GM12891 (cell line): Measurements from ENCODE around the gene SCARB1.

ENCODE experiments used
- PAX5 ChIP-seq: IDR thresholded peaks from 2 replicates; pipeline ENCODE4 v1.6.1; 2011; ENCODE audit warnings: low read length, moderate library complexity, mild to moderate bottlenecking; ENCODE audit not compliant: insufficient read depth, severe bottlenecking
- POLR2A ChIP-seq: IDR thresholded peaks from 2 replicates; pipeline ENCODE4 v1.6.1; 2011; ENCODE audit warnings: low read depth, low read length, control low read depth
- POLR2AphosphoS5 ChIP-seq: IDR thresholded peaks from 2 replicates; pipeline ENCODE4 v1.6.1; 2011; ENCODE audit warnings: low read depth, low read length, control low read depth
- TAF1 ChIP-seq: IDR thresholded peaks from 2 replicates; pipeline ENCODE4 v1.6.1; 2011; ENCODE audit warnings: low read depth, low read length, control low read depth

DNA sequence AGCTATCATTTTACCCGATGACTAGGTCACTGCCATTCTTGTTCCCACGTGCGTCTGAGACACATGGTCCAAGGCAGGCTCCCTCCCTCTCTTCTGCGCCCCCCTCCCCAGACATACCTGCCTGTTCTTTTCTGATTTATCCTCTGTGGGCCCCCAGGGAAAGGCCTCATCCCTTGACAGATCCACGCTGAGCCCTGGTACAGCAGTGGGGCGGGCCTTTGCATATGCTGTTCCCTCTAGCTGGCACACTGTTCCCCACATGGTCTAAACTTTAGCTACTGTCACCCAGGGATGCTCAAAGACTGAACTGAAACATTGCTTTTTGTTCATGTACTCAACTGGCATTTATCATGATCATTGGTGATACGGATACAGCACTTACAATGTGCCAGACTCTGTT lies 122.5 kb downstream of the SCARB1 start:
- TF ChIP-seq TAF1 (no peak), POLR2A (no peak), POLR2AphosphoS5 (no peak), PAX5 (no peak)
